Activated effector memory CD4-positive, alpha-beta T cell treated with anti-CD3 and anti-CD28 coated beads, Interleukin-2, amount 50 U/mL, for 16 hours (primary cell): ENCODE data around the gene TLX2.
"Not testable (repeated sequence)": the region's sequence is repeated elsewhere in the genome, so short reads cannot be mapped to it uniquely, and the experiment has no call there.

Source experiments
- DNase-seq: peaks from one replicate; pipeline ENCODE4 v3.0.0-alpha.2; 2020

The TLX2 gene

DNA sequence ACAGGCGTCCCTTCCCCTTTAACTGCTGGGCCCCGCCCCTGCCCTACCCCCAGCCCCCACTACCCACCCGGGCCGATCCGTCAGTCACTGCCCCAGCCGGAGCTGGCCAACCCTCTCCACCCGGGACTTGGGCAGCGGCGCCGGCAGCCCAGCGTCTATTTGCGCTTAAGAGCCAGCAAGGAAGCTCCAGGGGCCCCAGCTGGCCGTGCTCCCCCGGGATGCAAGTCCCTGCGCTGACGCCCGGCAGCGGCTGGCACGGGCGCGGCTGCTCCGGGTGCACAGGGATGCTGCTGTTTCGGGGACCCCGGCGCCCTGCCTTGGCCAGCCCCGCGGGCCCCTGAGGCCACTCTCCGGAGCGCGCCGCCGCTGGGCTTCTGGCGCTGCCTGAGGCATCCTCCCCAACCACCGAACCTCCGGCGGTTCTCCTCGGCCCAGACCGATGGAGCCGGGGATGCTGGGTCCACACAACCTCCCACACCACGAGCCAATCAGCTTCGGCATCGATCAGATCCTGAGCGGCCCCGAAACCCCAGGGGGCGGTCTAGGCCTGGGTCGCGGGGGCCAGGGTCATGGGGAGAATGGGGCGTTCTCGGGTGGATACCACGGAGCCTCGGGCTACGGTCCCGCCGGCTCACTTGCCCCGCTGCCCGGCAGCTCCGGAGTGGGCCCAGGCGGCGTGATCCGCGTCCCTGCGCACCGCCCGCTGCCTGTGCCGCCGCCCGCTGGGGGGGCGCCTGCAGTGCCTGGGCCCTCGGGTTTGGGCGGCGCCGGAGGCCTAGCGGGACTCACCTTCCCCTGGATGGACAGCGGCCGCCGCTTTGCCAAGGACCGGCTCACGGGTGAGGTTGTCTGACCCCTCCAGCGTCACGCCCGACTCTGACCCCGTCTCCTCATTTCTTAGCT, at the start of gene TLX2:
TLX2 (plus strand) TSS at position 83 of the 903 bp plus-strand sequence; CDS start at position 440, 357 bp downstream.
- peak; percentile 63 for DNase-seq

DNA sequence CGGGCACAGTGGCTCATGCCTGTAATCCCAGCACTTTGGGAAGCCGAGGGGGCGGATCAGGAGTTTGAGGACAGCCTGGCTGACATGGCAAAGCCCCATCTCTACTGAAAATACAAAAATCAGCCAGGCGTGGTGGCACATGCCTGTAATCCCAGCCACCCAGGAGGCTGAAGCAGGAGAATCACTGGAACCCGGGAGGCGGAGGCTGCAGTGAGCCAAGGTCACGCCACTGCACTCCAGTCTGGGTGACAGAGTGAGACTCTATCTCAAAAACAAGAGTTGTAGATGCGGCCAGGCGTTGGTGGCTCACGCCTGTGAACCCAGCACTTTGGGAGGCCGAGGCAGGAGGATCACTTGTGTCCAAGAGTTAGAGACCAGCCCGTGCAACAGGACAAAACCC, 43.5 kb upstream of the TLX2 start:
- not testable (repeated sequence) for DNase-seq

- DNase-seq = no peak
These were observed 42.8 kb upstream of the TLX2 start for GRCh38 chr2:74471332-74472065.

DNA sequence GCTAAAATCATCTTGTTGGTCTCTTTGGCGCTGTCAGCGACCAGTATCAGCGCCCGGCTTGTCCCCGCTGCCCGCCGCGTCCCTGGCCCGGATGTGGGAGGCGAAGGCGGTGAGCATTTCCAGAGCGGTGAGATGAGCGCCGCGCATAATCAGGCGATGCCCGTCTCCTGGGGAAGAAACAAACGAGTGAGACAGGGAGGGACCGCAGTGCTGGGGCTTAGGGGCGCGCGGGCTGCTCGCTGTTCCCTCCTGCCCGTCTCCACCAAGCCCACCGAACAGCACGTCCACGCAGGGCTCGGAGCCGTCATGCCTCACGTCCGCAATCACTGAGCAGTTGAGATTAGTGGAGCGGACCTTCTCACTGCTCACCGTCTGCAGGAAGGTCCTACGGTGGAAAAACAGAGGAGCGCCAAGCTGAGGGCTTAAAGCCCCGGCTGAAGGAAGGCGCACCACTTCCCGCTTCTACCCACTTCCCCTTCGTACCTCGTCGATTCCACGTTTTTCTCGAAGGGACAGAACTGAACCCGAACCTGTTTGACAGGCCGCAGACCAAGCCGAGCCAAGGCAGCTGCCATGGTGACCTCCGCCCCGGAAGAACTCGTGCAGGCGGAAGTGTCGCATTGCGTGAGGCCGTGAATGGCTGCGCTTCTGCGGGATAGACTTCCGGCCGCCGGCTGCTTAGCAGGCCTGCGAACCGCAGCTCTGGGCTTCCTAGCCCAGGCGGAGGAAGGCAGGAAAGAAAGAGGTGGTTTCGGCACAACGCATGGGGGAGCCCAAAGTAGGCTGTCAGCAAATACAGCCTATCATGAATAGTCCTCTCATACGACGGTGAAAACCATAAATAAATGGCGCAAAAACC, 41.9 kb upstream of the TLX2 start, which contains the start of gene MRPL53:
MRPL53 (minus strand) TSS at position 595 of the 859 bp plus-strand sequence; CDS start at position 575, 20 bp downstream.
- DNase-seq = peak; percentile 98

DNA sequence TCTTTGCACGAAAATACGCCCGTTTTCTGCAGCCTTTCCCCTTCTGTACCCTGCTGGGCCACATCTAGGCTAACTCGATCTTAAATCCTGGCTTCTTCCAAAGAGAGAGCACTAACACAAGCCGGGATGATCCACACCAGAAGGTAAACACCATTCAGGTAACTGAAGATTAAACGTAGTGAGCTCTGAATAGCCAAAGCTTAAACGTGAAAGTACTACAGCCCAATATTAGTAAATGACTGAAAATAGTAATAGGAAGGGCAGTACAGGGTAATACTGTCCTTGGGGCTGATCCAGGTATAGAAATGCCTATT, 41.3 kb upstream of the TLX2 start:
- no peak for DNase-seq

- no peak for DNase-seq
These were observed 39.8 kb upstream of the TLX2 start for GRCh38 chr2:74474481-74474880.

GRCh38 chr2:74474899-74475298, 39.4 kb upstream of the TLX2 start:
- no peak for DNase-seq

DNA sequence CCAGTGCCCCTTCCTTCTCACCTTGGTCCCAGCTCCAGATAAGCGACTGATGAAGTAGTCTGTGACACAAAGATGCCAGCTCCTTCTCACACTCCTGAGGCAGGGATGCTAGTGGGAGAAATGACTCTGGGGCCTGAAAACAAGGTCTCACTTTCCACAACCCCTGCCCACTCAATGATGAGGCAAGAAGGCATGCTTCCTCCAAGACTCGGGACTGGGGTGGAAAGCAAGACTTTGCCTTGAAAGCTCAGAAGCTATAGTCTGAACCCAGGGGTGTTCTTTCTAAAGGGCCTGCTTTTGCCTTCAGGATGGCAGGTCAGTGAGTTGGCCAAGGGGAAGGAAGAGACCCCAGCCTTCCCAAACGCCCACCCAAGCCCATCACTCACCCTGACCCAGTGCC, 32.8 kb upstream of the TLX2 start:
- no peak for DNase-seq

- DNase-seq = peak; percentile 84
These were observed 32.1 kb upstream of the TLX2 start for GRCh38 chr2:74481961-74482800.

DNA sequence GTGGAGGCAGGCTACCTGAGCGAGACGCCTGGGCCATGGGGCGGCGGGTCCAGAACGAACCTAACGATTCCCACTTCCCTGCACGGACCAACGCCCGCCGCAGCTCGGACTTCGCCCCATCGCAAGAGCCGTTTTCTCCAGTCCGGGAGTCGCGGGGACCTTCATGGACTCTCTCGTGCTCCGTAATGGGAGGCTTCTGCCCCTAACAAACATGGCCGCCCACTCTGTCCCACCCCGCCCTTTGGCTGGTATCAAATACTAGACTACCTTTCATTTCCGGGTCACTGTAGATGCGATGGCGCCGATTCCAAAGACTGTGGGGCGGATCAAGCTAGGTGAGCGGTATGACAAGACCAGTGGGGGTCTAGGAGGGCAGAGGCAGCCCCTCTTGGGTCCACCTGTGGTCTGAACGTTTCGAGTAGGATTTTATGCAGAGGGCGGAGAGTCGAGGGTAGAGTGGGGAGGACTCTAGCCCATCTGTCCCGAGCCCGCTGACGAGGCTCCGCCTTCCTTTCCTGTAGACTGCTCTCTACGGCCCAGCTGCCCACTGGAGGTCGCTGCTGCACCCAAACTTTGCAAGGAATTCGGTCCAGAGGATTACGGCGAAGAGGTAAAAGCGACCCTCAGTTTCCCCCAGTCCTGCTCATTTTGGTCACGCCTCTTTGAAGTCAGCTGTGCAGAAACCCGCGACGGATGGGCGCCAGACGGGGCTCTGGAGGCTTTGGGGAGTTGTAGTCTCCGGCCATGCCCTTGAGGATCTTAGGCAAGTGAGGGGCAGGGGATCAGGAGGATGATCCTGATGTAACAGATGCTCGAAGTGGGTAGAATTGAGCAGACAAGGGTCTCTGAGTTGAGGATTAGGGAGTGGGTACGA, 31.2 kb upstream of the TLX2 start, which contains the start of the genes CCDC142 and TTC31:
CCDC142 (minus strand) TSS at position 198 of the 874 bp plus-strand sequence; CDS start at position 37, 161 bp downstream.
TTC31 (plus strand) TSS at position 281 of the 874 bp plus-strand sequence; CDS start at position 296, 15 bp downstream.
- DNase-seq = peak; percentile 96

DNA sequence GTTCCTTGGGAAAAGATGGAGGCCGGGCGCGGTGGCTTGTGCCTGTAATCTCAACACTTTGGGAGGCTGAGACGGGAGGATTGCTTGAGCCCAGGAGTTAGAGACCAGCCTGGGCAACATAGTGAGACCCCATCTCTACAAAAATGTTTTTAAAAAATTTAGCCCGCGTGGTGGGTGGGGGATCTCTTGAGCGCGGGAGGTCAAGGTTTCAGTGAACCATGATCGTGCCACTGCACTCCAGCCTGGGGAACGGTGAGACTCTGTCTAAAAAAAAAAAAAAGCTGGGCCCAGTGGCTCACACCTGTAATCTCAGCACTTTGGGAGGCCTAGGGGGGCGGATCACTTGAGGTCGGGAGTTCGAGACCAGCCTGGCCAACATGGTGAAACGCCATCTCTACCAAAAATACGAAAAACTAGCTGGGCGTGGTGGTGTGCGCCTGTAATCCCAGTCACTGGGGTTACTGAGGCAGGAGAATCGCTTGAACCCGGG, 30.5 kb upstream of the TLX2 start:
- not testable (repeated sequence) for DNase-seq

DNA sequence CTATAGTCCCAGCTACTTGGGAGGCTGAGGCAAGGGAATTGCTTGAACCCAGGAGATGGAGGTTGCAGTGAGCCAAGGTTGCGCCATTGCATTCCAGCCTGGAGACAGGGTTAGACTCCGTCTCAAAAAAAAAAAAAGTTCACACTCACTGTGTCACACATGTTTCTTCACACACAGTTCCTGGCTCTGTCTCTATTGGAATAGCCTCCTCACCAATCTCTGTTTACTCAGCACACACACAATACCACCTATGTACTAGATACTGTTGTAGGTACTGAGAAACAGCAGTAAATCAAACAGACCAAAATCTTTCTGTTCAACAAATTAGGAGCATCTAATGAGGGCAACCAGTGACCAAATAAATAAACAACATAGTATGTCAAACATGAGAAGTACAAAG, 28.1 kb upstream of the TLX2 start:
- DNase-seq = no peak

DNA sequence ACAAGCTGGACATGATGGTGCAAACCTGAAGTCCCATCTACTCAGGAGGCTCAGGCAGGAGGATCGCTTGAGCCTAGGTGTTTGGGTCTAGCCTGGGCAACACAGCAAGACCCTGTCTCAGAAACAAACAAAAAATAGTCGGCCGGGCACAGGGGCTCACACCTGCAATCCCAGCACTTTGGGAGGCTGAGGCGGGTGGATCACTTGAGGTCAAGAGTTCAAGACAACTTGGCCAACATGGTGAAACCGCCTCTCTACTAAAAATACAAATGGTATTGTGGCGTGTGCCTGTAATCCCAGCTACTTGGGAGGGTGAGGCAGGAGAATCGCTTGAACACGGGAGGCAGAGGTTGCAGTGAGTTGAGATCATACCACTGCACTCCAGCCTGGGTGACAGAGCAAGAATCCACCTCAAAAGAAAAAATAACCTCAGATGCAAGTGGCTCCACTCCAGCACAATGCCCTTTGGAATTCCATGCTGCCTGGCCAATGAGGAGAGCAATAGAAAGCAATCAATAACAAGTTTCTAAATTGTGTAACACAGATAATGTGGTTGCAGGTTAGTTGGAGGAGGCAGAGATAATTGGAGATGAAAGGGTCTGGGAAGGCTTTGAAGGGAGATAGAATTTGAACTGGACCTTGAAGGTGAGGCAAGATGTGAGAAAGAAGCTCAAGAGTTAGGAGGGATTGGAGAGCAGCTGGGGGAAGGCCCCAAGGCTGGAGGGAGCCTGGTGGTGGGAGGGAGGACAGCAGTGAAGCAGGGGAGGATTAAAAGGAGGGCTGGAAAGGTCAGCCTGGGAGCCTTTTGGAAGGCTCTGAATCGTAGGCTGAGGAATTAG, 25.4 kb upstream of the TLX2 start:
- DNase-seq = no peak

- no peak for DNase-seq
These were observed 24.3 kb upstream of the TLX2 start for GRCh38 chr2:74489906-74490305.

DNA sequence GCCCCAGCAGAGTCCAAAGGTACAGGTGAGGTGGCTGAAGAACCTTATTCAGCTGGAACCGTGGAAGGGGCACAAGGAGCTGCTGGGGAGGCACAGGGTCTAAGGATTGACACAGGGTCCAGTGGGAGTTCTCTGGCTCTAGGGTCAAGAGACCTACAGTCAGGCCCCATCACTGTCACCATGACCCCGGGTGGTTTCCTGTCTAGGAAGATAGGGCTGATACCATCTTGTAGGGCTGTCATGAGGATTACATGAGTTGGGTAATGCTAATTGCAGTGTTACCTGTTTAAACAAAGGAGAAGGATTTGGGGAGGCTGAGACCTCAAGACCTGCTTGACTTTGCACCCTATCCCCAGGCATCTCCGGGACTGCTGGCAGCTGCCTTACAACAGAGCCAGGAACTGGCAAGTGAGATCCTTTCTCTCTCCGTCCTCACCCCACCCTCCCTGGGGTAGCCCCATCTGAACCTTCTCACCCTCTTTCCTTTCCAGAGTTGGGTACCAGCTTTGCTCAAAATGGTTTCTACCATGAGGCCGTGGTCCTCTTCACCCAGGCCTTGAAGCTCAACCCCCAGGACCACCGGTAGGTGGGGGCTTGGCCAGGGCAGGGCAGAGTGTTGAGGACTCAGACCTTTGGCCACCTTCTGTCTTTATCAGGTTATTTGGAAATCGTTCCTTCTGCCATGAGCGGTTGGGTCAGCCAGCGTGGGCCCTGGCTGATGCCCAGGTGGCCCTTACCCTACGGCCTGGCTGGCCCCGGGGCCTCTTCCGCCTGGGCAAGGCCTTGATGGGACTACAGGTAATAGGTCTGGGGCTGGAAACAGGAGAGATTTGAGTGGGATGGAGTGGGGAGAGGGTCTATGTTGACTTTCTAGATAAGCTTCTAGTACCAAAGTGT, 22.4 kb upstream of the TLX2 start:
- DNase-seq = no peak

DNA sequence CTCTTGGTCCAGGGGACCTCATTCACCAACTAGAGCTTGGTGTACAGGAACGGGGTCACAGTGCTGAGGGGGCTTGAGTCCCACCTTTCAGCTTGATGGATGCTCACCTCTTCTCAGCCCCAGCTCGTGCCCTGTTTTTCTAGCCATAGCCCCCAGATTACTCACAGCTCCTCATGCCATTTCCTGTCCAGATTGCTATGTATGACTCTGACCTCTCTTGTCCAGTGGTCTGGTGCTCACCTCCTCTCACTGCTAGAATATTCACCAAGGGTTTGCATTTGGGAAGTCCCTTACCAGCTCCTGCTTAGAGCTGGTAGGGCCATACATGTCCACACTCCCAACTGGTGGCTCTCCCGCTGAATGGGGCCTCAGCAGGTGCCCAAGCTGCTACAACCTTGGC, 20.7 kb upstream of the TLX2 start:
- no peak for DNase-seq

DNA sequence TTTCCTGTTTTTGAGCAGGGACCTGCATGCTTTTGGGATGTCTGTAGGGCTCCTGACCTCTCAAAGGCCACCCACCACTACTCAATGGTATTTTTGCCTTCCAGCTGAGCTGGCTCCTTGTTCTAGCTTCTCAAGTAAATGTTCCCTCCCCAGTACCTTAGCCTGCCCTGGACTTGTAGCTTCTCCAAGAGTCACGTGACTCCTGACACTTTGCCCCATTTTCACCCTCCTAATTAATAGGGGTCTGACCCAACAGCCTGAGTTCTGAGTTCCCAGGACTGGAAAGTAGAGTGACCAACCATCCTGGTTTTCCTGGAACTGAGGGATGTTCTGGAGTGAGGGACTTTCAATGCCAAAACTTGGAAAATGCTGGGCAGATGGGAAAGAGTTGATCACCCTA, 18.8 kb upstream of the TLX2 start:
- DNase-seq = no peak

GRCh38 chr2:74496997-74497776, 17.1 kb upstream of the TLX2 start:
- no peak for DNase-seq
